Measurements from ENCODE around the gene ABHD1.
"Not testable (repeated sequence)": the region's sequence is repeated elsewhere in the genome, so short reads cannot be mapped to it uniquely, and the experiment has no call there.

Gene ABHD1

DNA sequence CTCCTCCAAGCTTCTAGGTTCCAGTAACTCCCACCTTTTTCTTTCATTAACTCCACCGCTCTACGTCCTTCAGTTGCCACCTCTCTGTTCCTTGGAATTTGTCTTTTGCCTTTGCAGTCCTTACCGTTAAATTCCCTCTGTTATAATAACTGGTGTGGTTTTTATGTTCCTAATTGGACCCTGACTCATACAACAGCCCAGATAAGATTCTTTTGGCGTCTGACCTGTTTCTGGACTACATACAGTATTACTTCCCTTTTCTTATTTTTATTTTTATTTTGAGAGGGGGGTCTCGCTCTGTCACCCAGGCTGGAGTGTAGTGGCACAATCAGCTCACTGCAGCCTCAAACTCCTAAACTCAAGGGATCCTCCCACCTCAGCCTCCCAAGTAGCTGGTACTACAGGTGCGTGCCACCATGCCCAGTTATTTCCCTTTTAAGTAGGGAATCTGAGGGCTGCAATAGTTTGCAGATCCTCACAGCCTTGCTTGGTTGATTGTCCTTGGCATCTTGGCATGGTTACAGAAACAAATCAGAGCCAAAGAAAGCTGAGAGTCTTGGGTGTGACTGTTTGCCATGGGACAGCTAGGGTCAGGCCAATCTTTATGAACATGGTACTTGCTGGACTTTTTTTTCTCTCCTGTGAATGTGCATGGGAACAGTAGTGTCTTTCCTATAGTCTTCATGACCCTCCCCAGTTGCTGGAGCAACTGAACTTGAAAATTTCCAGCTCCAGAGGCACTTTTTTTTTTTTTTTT is 47.1 kb downstream of the ABHD1 start:
- DNase-seq (ENCODE audit: low spot score), result no peak

DNA sequence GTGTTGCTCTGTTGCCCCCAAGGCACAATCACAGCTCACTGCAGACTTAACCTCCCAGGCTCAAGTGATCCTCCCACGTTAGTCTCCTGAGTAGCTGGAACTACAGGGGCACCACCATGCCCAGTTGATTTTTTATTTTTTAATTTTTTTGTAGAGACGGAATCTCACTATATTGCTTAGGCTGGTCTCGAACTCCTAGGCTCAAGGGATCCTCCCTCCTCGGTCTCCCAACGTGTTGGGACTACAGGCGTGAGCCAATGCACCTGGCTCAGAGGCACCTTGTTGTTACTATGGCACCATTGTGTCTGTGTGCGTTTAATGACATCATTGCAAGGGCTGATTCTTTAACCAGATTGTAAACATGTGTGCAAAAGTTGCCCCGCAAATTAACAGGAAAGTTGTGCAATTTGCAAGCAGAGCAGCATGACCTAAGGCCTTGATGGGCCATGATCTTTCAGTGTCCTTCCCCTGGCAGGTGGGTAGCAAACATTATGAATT is 47.8 kb downstream of the ABHD1 start:
- DNase-seq (ENCODE audit: low spot score), result no peak

DNA sequence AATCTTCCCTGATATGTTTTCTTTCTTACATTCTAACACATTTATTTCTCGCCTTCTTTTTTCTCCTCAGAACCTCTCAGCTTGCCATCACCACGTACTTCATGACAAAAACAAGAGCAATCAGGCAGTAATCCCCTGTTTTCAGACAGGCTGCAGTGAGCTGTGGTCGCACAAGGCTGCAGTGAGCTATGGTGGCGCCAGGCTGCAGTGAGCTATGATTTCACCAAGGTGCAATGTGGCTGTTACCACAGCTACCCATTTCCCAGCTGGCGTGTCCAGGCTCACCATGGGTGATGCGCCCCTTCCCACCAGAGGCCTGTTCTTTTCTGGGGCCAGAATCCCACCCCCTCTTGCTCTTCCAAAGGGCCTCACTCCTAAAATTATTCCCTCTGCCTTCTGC is 51.0 kb downstream of the ABHD1 start:
- DNase-seq (ENCODE audit: low spot score), result no peak

DNA sequence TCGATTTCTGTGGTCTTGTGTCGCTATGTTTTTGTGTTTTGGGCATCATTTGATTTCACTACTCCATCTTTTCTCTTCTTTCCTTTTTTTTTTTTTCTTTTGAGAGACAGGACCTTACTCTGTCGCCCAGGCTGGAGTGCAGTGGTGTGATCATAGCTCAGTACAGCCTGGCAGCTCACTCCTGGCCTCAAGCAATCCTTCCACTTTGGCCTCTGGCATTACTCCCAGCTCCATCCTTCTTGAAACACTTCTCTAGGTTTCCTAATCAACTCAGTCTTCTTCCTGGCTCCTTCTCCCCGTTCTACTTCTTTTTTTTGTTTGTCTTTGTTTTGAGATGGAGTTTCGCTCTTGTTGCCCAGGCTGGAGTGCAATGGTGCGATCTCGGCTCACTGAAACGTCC is 51.7 kb downstream of the ABHD1 start:
- DNase-seq (ENCODE audit: low spot score), result no peak

DNA sequence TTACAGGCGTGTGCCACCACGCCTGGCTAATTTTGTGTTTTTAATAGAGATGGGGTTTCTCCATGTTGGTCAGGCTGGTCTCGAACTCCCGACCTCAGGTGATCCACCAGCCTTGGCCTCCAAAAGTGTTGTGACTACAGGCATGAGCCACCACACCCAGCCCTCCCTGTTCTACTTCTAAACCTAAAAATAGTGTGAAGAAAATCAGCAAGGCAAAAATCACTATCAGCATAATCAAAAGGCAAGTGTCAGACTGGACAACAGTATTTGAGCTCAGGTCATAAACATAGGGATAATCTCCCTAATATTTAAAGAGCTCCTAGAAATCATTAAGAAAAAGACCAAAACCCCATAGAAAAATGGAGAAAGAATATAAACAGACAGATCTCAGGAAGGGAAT is 52.2 kb downstream of the ABHD1 start:
- not testable (repeated sequence) for DNase-seq (ENCODE audit: low spot score)

DNA sequence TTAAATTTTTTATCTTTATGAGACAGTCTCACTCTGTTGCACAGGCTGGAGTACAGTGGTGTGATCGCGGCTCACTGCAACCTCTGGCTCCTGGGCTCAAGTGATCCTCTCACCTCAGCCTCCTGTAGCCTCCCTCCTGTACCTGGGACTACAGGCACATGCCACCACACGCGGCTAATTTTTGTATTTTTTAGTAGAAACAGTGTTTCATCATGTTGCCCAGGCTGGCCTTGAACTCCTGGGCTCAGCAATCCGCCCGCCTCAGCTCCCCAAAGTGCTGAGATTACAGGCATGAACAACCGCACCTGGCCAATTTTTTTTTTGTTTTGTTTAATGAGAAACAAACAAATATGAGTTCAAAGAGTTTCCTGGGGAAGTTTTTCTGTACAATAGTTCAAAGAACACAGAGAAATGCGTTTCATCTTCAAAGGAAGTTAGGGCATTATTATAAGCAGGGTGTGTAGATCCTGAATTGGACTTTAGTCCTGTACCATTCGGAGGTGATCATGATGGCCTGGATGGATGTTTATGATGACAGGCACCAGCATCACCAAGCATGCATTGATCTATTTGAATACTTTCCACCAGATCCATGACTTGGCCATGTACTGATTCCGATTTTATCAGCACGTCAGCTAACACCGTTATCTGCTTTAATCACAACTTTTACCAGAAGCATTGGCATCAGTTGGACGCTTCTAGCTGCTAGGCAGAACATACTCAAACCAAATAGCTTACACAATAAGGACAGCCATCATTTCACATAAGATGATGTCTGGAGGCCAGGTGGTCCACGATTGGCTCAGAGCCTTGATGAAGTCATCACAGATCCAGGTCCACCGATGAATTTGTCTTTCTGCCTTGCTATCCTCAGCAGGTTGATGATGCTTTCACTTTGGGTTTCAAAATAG is 54.1 kb downstream of the ABHD1 start:
- DNase-seq (ENCODE audit: low spot score), result no peak

DNA sequence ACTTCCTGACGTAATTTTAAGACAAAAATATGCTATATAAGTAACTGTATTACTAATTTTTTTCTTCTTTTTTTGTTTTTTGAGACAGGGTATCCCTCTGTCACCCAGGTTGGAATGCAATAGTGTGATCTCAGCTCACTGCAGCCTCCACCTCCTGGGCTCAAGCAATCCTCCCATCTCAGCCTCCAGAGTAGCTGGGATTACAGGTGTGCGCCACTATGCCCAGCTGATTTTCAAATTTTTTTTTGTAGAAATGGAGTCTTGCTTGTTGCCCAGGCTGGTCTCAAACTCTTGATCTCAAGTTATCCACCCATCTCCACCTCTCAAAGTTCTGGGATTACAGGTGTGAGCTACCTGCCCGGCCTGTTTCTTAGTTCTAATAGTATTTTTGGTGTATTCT is 54.9 kb downstream of the ABHD1 start:
- no peak for DNase-seq (ENCODE audit: low spot score)

DNA sequence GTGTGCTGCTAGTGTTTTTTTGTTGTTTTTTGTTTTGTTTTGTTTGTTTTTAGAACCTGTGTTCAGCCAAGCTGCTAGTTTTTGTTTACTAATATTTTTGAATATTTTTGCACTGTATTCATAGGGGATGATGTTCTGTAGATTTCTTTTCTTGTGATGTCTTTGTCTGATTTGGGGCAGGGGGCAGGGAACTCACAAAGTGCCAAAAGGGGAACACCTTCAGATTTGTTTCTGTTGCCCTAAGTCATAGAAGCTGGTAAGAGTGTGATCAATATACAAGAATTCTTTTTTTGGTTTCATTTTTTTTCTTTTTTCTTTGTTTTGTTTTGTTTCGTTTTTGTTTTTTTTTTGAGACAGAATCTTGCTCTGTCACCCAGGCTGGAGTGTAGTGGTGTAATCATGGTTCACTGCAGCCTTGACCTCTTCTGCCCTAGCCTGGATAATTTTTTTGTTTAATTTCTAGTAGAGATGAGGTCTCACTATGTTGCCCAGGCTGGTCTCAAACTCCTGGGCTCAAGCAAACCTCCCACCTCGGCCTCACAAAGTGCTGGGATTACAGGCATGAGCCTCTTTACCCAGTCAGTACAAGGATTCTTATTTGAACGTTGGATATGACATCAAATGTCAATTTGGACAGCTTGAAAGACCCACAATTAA is 55.9 kb downstream of the ABHD1 start:
- DNase-seq (ENCODE audit: low spot score), result no peak
